HCT116 (cell line): ENCODE measurements around the gene PDE7B. TPM values are rescaled to one million over a fixed set of nuclear protein-coding genes. Genes with fewer than 3 reads are reported as not detected.

Experiments
- ATAC-seq: fragments of 200-7000 bp; cut with Tn5 transposase; 2 replicates; pipeline ENCODE4 v1.9.1; 2020; ENCODE audit warnings: mild to moderate bottlenecking, moderate library complexity
- BruUV-seq: library from RNA; stranded (reverse); fragments of 400-500 nt; replicated peaks from 2 replicates; lab custom pipeline; 2021; lab: Mats Ljungman, UMichigan
- CTCF ChIA-PET: fragments of 300-600 bp; sonication (Branson Sonifier 250); formaldehyde crosslinking; loops from one replicate; lab custom pipeline; 2021; ENCODE audit warnings: antibody characterized with exemption; lab: Charles Lee
- POLR2A ChIA-PET: fragments of 300-600, 350-600 bp; sonication (Branson Sonifier 250); formaldehyde crosslinking; loops from one replicate; lab custom pipeline; 2021; ENCODE audit warnings: antibody characterized with exemption; lab: Charles Lee
- RAD21 ChIA-PET, 2 experiments: fragments of 300-600 bp; sonication (Branson Sonifier 250); formaldehyde crosslinking; loops; one replicate each; lab custom pipeline; 2023; ENCODE audit warnings: low total read pairs in 2 of 2; ENCODE audit not compliant: uncharacterized antibody in 2 of 2, unreplicated experiment in 2 of 2, low non-redundant PET in 1 of 2; lab: Charles Lee
- DNase-seq: peaks from one replicate; pipeline ENCODE4 v3.0.0-alpha.2; 2010; ENCODE audit warnings: low read depth, low spot score
- H2AFZ ChIP-seq: fragments of 200-600 bp; shearing (Covaris generic), sonication (generic); 2 replicates; pipeline ENCODE4 v1.6.1; 2017; ENCODE audit warnings: low read depth, mixed run types, mixed read lengths, antibody characterized with exemption, low read length; ENCODE audit not compliant: poor library complexity, severe bottlenecking
- H3K27ac ChIP-seq: 2 replicates; pipeline ENCODE4 v1.5.1; 2012; ENCODE audit warnings: low read depth, low read length
- H3K27me3 ChIP-seq: fragments of 200-600 bp; sonication (generic); 2 replicates; pipeline ENCODE4 v1.6.1; 2016; ENCODE audit warnings: mixed run types, low read length, mixed read lengths; ENCODE audit not compliant: insufficient read depth
- H3K36me3 ChIP-seq, 2 experiments: fragments of 200-500 bp in 1 of 2; fragments of 200-600 bp in 1 of 2; sonication (Bioruptor generic) in 1 of 2; sonication (generic) in 1 of 2; 2 replicates each; pipeline versions ENCODE4 v1.5.1 to v1.6.1; 2014 to 2016; ENCODE audit warnings: low read length in 2 of 2, inconsistent platforms in 1 of 2, mixed read lengths in 1 of 2, mixed run types in 1 of 2; ENCODE audit not compliant: insufficient read depth in 2 of 2, control insufficient read depth in 1 of 2
- H3K4me1 ChIP-seq, 2 experiments: fragments of 200-600 bp in 1 of 2; sonication (generic) in 1 of 2; 2 replicates each; pipeline versions ENCODE4 v1.5.1 to v1.6.1; 2012 to 2017; ENCODE audit warnings: low read length in 2 of 2, inconsistent platforms in 1 of 2, mild to moderate bottlenecking in 1 of 2, mixed read lengths in 1 of 2, mixed run types in 1 of 2, moderate library complexity in 1 of 2; ENCODE audit not compliant: insufficient read depth in 2 of 2, control insufficient read depth in 1 of 2
- H3K4me2 ChIP-seq: fragments of 200-600 bp; sonication (generic); 2 replicates; pipeline ENCODE4 v1.6.1; 2017; ENCODE audit warnings: mixed run types, low read length, mixed read lengths
- H3K4me3 ChIP-seq, 2 experiments: fragments of 200-600 bp in 1 of 2; sonication (generic) in 1 of 2; replicated peaks in 1 of 2; 2 replicates each; pipeline ENCODE4 v1.5.1; 2011 to 2016; ENCODE audit warnings: low read length in 2 of 2, control low read depth in 1 of 2, low read depth in 1 of 2, mild to moderate bottlenecking in 1 of 2, mixed read lengths in 1 of 2, mixed run types in 1 of 2
- H3K79me2 ChIP-seq: fragments of 200-600 bp; sonication (generic); 2 replicates; pipeline ENCODE4 v1.6.1; 2017; ENCODE audit warnings: mild to moderate bottlenecking, mixed run types, low read length, moderate library complexity, mixed read lengths; ENCODE audit not compliant: insufficient read depth
- H3K9ac ChIP-seq: fragments of 200-600 bp; sonication (generic); 2 replicates; pipeline ENCODE4 v1.6.1; 2016; ENCODE audit warnings: low read length, mixed read lengths
- H3K9me2 ChIP-seq: fragments of 200-600 bp; sonication (generic), shearing (Covaris generic); 2 replicates; pipeline ENCODE4 v1.6.1; 2017; ENCODE audit warnings: mixed run types, mild to moderate bottlenecking, moderate library complexity; ENCODE audit not compliant: insufficient read depth
- H3K9me3 ChIP-seq, 2 experiments: fragments of 200-500 bp in 1 of 2; fragments of 200-600 bp in 1 of 2; sonication (Bioruptor generic) in 1 of 2; sonication (generic) in 1 of 2; 2 replicates each; pipeline ENCODE4 v1.6.1; 2014 to 2017; ENCODE audit warnings: low read length in 2 of 2, mixed read lengths in 2 of 2, inconsistent platforms in 1 of 2, low read depth in 1 of 2, mild to moderate bottlenecking in 1 of 2, mixed run types in 1 of 2, moderate library complexity in 1 of 2; ENCODE audit not compliant: control insufficient read depth in 1 of 2, insufficient read depth in 1 of 2
- H4K20me1 ChIP-seq: fragments of 200-600 bp; sonication (generic), shearing (Covaris generic); 2 replicates; pipeline ENCODE4 v1.6.1; 2017; ENCODE audit warnings: mixed run types, mild to moderate bottlenecking, moderate library complexity; ENCODE audit not compliant: insufficient read depth
- ATF3 ChIP-seq: IDR thresholded peaks from 2 replicates; pipeline ENCODE4 v1.6.1; 2012
- CBX3 ChIP-seq: IDR thresholded peaks from 2 replicates; pipeline ENCODE4 v1.6.1; 2012; ENCODE audit warnings: low read depth
- CEBPB ChIP-seq: IDR thresholded peaks from 2 replicates; pipeline ENCODE4 v1.6.1; 2012; ENCODE audit warnings: low read depth
- CTCF ChIP-seq, 3 experiments: fragments of 200-600 bp in 1 of 3; sonication (generic) in 1 of 3; IDR thresholded peaks in 2 of 3; conservative IDR thresholded peaks in 1 of 3; 2 replicates each; pipeline ENCODE4 v1.5.1; 2012 to 2017; ENCODE audit warnings: low read depth in 2 of 3, low read length in 2 of 3, antibody characterized with exemption in 1 of 3, borderline replicate concordance in 1 of 3, control low read depth in 1 of 3, mild to moderate bottlenecking in 1 of 3, mixed read lengths in 1 of 3, mixed run types in 1 of 3, moderate library complexity in 1 of 3; ENCODE audit not compliant: insufficient read depth in 1 of 3
- EGR1 ChIP-seq: IDR thresholded peaks from 2 replicates; pipeline ENCODE4 v1.6.1; 2012; ENCODE audit warnings: low read depth
- ELF1 ChIP-seq: IDR thresholded peaks from 2 replicates; pipeline ENCODE4 v1.6.1; 2012; ENCODE audit warnings: low read depth, borderline replicate concordance
- EZH2 ChIP-seq: fragments of 200-600 bp; sonication (generic); IDR thresholded peaks from 2 replicates; pipeline ENCODE4 v1.6.1; 2017; ENCODE audit warnings: antibody characterized with exemption, mixed run types
- EZH2phosphoT487 ChIP-seq: fragments of 200-600 bp; IDR thresholded peaks from 2 replicates; pipeline ENCODE4 v1.6.1; 2018; ENCODE audit warnings: antibody characterized with exemption, borderline replicate concordance
- FOSL1 ChIP-seq: IDR thresholded peaks from 2 replicates; pipeline ENCODE4 v1.6.1; 2012; ENCODE audit warnings: low read depth
- JUND ChIP-seq: IDR thresholded peaks from 2 replicates; pipeline ENCODE4 v1.6.1; 2012
- POLR2A ChIP-seq: IDR thresholded peaks from 2 replicates; pipeline ENCODE4 v1.7.0; 2011; ENCODE audit warnings: borderline replicate concordance; ENCODE audit not compliant: insufficient read depth, insufficient read length; ENCODE audit errors: extremely low read depth
- POLR2AphosphoS5 ChIP-seq: IDR thresholded peaks from 2 replicates; pipeline ENCODE4 v1.6.1; 2011; ENCODE audit warnings: mild to moderate bottlenecking, low read depth, low read length, moderate library complexity
- RAD21 ChIP-seq: IDR thresholded peaks from 2 replicates; pipeline ENCODE4 v1.6.1; 2012; ENCODE audit warnings: low read depth, mild to moderate bottlenecking
- SP1 ChIP-seq: IDR thresholded peaks from 2 replicates; pipeline ENCODE4 v1.6.1; 2012; ENCODE audit warnings: low read depth
- SRF ChIP-seq: IDR thresholded peaks from 2 replicates; pipeline ENCODE4 v1.6.1; 2012; ENCODE audit warnings: low read depth
- TCF7L2 ChIP-seq: IDR thresholded peaks from 2 replicates; pipeline ENCODE4 v1.7.0; 2011; ENCODE audit warnings: borderline replicate concordance, inconsistent platforms; ENCODE audit not compliant: insufficient read depth, insufficient read length; ENCODE audit errors: extremely low read depth
- YY1 ChIP-seq: IDR thresholded peaks from 2 replicates; pipeline ENCODE4 v1.6.1; 2011; ENCODE audit warnings: low read length, low read depth, moderate library complexity, mild to moderate bottlenecking; ENCODE audit not compliant: insufficient replicate concordance; ENCODE audit errors: extremely low read depth
- ZNF274 ChIP-seq: fragments of 200-500 bp; sonication (Bioruptor generic); IDR thresholded peaks from 2 replicates; pipeline ENCODE4 v1.6.1; 2014; ENCODE audit warnings: mild to moderate bottlenecking, low read depth, low read length, inconsistent platforms
- intact Hi-C: fragments of 100-400 bp; cut with micrococcal nuclease; formaldehyde crosslinking; loops from 2 replicates; pipeline ENCODE4 v1.10.0; 2022
- total RNA-seq: library from RNA; stranded (reverse); gene quantifications from one replicate; pipeline ENCODE4 v1.2.1, GENCODE V29; 2021; ENCODE audit not compliant: unreplicated experiment
- TF ChIP-seq, protein P1 (sequence below): IDR thresholded peaks from 2 replicates; pipeline ENCODE4 v1.6.1; 2012; ENCODE audit warnings: low read depth
- TF ChIP-seq, protein P2 (sequence below): IDR thresholded peaks from 2 replicates; pipeline ENCODE4 v1.6.1; 2012

Gene PDE7B
- total RNA-seq, 1 experiment from 2014 or later, result 0.61 TPM

DNA sequence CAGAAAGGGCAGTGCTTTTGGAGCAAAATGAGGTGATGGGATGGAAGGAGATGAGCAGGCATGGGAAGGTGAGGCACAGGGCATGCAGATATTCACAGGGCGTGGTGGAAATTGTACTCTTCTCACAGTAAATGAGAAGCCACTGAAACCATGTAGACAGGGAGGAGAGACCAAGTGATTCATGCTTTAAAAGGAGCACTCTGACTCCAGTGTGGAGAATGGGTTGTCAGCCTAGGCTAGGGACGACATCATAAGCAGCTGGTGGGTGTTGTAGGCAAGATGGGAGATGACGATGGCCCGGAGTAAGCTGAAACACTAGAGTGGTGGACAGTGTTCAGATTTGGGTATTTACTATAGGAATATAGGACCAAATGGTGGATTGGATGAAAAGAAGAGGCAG lies 18.4 kb downstream of the PDE7B start:
- Histone ChIP-seq H3K4me3 (no peak overlapping the region), H3K4me2 (no peak overlapping the region), H3K4me1 (no peaks in the 10 kb centered on the region), H3K9me2 (no peaks in the 10 kb centered on the region), H3K27ac (no peak overlapping the region), H3K9me3 (no peaks in the 10 kb centered on the region), H2AFZ (no peak overlapping the region), H3K9ac (no peak overlapping the region), H3K27me3 (no peaks in the 10 kb centered on the region), H3K36me3 (no peaks in the 10 kb centered on the region), H4K20me1 (no peaks in the 10 kb centered on the region), H3K79me2 (no peaks in the 10 kb centered on the region)
- no peak for TF ChIP-seq ELF1
- TF ChIP-seq, protein P1, sequence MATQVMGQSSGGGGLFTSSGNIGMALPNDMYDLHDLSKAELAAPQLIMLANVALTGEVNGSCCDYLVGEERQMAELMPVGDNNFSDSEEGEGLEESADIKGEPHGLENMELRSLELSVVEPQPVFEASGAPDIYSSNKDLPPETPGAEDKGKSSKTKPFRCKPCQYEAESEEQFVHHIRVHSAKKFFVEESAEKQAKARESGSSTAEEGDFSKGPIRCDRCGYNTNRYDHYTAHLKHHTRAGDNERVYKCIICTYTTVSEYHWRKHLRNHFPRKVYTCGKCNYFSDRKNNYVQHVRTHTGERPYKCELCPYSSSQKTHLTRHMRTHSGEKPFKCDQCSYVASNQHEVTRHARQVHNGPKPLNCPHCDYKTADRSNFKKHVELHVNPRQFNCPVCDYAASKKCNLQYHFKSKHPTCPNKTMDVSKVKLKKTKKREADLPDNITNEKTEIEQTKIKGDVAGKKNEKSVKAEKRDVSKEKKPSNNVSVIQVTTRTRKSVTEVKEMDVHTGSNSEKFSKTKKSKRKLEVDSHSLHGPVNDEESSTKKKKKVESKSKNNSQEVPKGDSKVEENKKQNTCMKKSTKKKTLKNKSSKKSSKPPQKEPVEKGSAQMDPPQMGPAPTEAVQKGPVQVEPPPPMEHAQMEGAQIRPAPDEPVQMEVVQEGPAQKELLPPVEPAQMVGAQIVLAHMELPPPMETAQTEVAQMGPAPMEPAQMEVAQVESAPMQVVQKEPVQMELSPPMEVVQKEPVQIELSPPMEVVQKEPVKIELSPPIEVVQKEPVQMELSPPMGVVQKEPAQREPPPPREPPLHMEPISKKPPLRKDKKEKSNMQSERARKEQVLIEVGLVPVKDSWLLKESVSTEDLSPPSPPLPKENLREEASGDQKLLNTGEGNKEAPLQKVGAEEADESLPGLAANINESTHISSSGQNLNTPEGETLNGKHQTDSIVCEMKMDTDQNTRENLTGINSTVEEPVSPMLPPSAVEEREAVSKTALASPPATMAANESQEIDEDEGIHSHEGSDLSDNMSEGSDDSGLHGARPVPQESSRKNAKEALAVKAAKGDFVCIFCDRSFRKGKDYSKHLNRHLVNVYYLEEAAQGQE, result no peak
- TF ChIP-seq ZNF274, result no peak
- no peak for TF ChIP-seq EZH2phosphoT487
- no peak for TF ChIP-seq POLR2A
- no peak for TF ChIP-seq CEBPB
- no peak for TF ChIP-seq JUND
- TF ChIP-seq ATF3, result no peak
- TF ChIP-seq CTCF (IDR thresholded peaks at IDR 0.05 in 2 of 3, conservative IDR thresholded peaks at IDR 0.05 in 1 of 3; ENCODE audit: borderline replicate concordance in 1 of 3, insufficient read depth in 1 of 3, low read depth in 2 of 3, low read length in 2 of 3), result no peak
- no peak for TF ChIP-seq POLR2AphosphoS5
- TF ChIP-seq, protein P2, sequence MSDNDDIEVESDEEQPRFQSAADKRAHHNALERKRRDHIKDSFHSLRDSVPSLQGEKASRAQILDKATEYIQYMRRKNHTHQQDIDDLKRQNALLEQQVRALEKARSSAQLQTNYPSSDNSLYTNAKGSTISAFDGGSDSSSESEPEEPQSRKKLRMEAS, result no peak
- TF ChIP-seq TCF7L2, result no peak
- no peak for TF ChIP-seq RAD21
- TF ChIP-seq SP1, result no peak
- no peak for TF ChIP-seq YY1
- TF ChIP-seq EGR1, result no peak
- no peak for TF ChIP-seq EZH2
- no peak for TF ChIP-seq FOSL1
- TF ChIP-seq CBX3, result no peak
- no peak for TF ChIP-seq SRF
- ChIA-PET CTCF (no interaction called here), RAD21 (no interaction called here), POLR2A (no interaction called here)
- DNase-seq (no peak), ATAC-seq (no peak)
- intact Hi-C loops, result no loop called here
- BruUV-seq, result no TSS peak
